ENCODE data around the gene ADGRL2.

DNA sequence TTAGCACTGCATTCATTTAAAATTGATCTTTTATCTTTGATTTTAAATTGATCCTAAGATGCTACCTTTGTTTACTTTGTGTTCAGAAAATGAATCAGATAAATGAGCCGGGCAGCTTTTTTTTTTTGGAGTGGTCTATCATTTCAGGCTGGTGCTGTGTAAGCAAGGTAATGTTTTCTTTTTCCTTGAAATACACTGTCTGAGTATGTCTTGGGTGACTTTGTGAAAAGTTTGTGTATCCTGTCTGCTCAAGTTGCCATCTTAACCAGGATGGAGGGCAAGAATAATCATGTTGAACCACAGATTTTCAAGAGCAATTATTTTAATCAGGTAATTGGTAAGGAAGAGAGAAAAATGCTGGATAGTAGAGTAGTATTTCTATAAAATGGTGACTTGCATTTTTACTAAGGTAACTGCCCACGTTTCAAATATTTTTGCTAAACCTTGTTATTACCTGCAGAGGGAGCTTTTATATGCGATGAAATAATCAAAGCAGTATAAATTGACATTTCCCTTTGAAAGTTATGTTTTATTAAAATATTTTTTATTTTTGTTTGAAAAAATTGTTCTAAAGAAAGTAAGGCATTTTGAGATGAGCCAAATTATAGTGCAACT is 11.1 kb downstream of the ADGRL2 start:
- no peak for TF ChIP-seq ZNF274 (IDR thresholded peaks at IDR 0.05; ENCODE audit: low read depth, low read length)
- no peak for TF ChIP-seq YY1 (IDR thresholded peaks at IDR 0.05; ENCODE audit: insufficient read depth, insufficient read length)

Measured in NT2/D1 (cell line).